Spleen (tissue), 11 donors: ENCODE data around the gene MFN2. TPM values are rescaled to one million over a fixed set of nuclear protein-coding genes. Genes with fewer than 3 reads are reported as not detected.
A peak's percentile ranks its signal among the peaks of the same experiment; 100 is the strongest.

ENCODE experiments used
- DNase-seq: peaks from one replicate; pipeline ENCODE4 v3.0.0-alpha.2; 2020
- H3K27ac ChIP-seq, 8 donors: fragments of 200-600 bp; sonication (generic) in 7 of 8; 1 replicate in 4 of 8; 2 replicates in 4 of 8; pipeline versions ENCODE4 v1.5.0 to v1.8.0; 2016 to 2021; ENCODE audit warnings: inconsistent platforms in 4 of 8, mild to moderate bottlenecking in 4 of 8, moderate library complexity in 1 of 8
- H3K27me3 ChIP-seq, 7 donors: fragments of 200-600 bp; sonication (generic) in 6 of 7; replicated peaks in 1 of 7; 1 replicate in 4 of 7; 2 replicates in 3 of 7; pipeline versions ENCODE4 v1.5.0 to v1.8.0; 2016 to 2021; ENCODE audit warnings: inconsistent platforms in 3 of 7, mild to moderate bottlenecking in 1 of 7
- H3K36me3 ChIP-seq, 6 donors: fragments of 200-600 bp; sonication (generic) in 5 of 6; 1 replicate in 4 of 6; 2 replicates in 2 of 6; pipeline versions ENCODE4 v1.5.0 to v1.8.0; 2016 to 2021; ENCODE audit warnings: inconsistent platforms in 2 of 6
- H3K4me1 ChIP-seq, 6 donors: fragments of 200-600 bp; sonication (generic) in 5 of 6; 1 replicate in 3 of 6; 2 replicates in 3 of 6; pipeline versions ENCODE4 v1.5.0 to v1.8.0; 2016 to 2021; ENCODE audit warnings: inconsistent platforms in 3 of 6
- H3K4me3 ChIP-seq, 8 donors: fragments of 200-600 bp; sonication (generic) in 7 of 8; 1 replicate in 4 of 8; 2 replicates in 4 of 8; pipeline versions ENCODE4 v1.5.0 to v1.8.0; 2016 to 2021; ENCODE audit warnings: inconsistent platforms in 4 of 8, mild to moderate bottlenecking in 4 of 8, moderate library complexity in 2 of 8
- H3K9me3 ChIP-seq, 8 donors: fragments of 200-600 bp; sonication (generic) in 7 of 8; 1 replicate in 4 of 8; 2 replicates in 4 of 8; pipeline versions ENCODE4 v1.5.0 to v1.8.0; 2016 to 2021; ENCODE audit warnings: inconsistent platforms in 4 of 8
- POLR2A ChIP-seq, 3 donors: fragments of 450-650 bp; IDR thresholded peaks; one replicate each; pipeline ENCODE4 v1.5.1; 2017; ENCODE audit warnings: antibody characterized with exemption in 3 of 3, mild to moderate bottlenecking in 1 of 3
- POLR2AphosphoS5 ChIP-seq, 3 donors: sonication (generic); formaldehyde crosslinking; IDR thresholded peaks; one replicate each; pipeline ENCODE4 v1.5.1; 2017; ENCODE audit warnings: antibody characterized with exemption in 3 of 3
- WGBS, 5 donors: extraction: QIAGEN DNeasy Blood & Tissue Kit in 3 of 5; methylation state at CpG; one replicate each; pipeline versions ENCODE4 v1.1.5 to v1.1.7; 2013 to 2018; 5-methylcytosine and 5-hydroxymethylcytosine counted together
- intact Hi-C: fragments of 100-400 bp; cut with DNase I; formaldehyde crosslinking; loops from one replicate; pipeline ENCODE4 v1.15.0; 2023; ENCODE audit warnings: low total_unique reads
- polyA plus RNA-seq, 3 donors: library from polyadenylated mRNA; stranded (reverse); fragments of 200-250 nt; gene quantifications; one replicate each; pipeline ENCODE4 v1.2.1, GENCODE V29; 2013
- total RNA-seq, 7 donors: library from RNA; depleted of rRNA in 3 of 7; stranded (reverse); fragments of >200 nt in 3 of 7; fragmentation: NEBNext Ultra II Directional in 4 of 7; extraction: Animal tissue kit (Norgen Biotek cat#: 25700) in 4 of 7; gene quantifications; one replicate each; pipeline versions ENCODE4 v1.1.0 to v1.2.1, GENCODE V29; 2016 to 2021
- TF ChIP-seq, protein P1 (sequence below), 11 experiments: fragments of 200-600 bp in 7 of 11; fragments of 450-650 bp in 4 of 11; sonication (generic) in 4 of 11; IDR thresholded peaks in 8 of 11; conservative IDR thresholded peaks in 3 of 11; 1 replicate in 7 of 11; 2 replicates in 4 of 11; pipeline versions ENCODE4 v1.4.0 to v1.8.0; 2016 to 2021; ENCODE audit warnings: antibody characterized with exemption in 11 of 11, inconsistent platforms in 4 of 11, mild to moderate bottlenecking in 1 of 11
- donor health status: healthy with polysubstance abuse.
- donor health status: DM: no; HTN: no; CAD: no; lungs with moderate emphysema.
- donor health status: DM: no; HTN: no; CAD: no.
- donor health status: Bipolar disorder and iron deficiency.
- donor health status: healthy.
- donor health status: DM: no; HTN: no; CAD: no.
- donor health status: DM: yes; HTN: yes; CAD: no.

MFN2 gene
- total and polyA plus RNA-seq, 10 donors: 14.8 to 69.6 (median 60.5) TPM

DNA sequence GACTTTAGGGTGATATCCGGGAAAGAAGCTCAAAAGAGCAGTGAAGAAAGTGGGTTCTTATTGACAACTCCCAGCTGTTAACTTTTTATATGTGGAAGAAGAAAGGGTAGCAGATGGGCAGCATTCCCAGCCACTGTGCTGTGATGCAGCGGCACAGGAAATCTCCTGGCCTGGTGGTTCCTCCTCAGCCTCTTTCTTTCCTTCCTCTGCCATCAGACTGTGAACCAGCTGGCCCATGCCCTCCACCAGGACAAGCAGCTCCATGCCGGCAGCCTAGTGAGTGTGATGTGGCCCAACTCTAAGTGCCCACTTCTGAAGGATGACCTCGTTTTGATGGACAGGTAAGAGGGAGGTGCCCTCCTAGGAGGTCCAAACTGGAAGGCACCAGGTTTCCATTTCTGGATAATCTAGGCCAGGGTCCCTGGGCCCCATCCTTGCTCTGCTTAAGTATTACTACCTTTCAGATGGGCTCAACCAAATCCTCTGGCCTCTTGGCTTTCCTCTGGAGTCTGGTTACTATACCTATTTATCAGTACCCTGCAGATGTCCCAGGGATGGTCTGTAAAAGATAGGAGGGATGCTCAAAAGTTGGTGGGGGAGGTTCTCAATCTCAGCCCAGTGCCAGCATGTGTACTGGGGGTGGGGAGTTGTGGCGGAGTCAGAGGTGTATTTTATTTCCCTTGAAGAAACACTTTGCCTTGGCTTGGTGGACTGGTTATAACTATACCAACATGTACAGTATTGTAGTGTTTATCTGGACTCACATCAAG is 17.0 kb downstream of the MFN2 start:
- Histone ChIP-seq H3K4me1 (peaks cover 0 to 2% (median 0%) of the 10 kb centered on the region in 6 donors), H3K4me3 (no peak overlapping the region), H3K27ac (no peak overlapping the region), H3K36me3 (peaks cover 11 to 100% (median 98%) of the 10 kb centered on the region in 6 donors), H3K9me3 (no peaks in the 10 kb centered on the region), H3K27me3 (no peaks in the 10 kb centered on the region)
- no peak for TF ChIP-seq POLR2A (IDR thresholded peaks at IDR 0.05)
- no peak for TF ChIP-seq POLR2AphosphoS5 (IDR thresholded peaks at IDR 0.05)
- TF ChIP-seq, protein P1, sequence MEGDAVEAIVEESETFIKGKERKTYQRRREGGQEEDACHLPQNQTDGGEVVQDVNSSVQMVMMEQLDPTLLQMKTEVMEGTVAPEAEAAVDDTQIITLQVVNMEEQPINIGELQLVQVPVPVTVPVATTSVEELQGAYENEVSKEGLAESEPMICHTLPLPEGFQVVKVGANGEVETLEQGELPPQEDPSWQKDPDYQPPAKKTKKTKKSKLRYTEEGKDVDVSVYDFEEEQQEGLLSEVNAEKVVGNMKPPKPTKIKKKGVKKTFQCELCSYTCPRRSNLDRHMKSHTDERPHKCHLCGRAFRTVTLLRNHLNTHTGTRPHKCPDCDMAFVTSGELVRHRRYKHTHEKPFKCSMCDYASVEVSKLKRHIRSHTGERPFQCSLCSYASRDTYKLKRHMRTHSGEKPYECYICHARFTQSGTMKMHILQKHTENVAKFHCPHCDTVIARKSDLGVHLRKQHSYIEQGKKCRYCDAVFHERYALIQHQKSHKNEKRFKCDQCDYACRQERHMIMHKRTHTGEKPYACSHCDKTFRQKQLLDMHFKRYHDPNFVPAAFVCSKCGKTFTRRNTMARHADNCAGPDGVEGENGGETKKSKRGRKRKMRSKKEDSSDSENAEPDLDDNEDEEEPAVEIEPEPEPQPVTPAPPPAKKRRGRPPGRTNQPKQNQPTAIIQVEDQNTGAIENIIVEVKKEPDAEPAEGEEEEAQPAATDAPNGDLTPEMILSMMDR (IDR thresholded peaks at IDR 0.05 in 8 of 11, conservative IDR thresholded peaks at IDR 0.05 in 3 of 11): no peak
- intact Hi-C loops: no loop called here
- 87 to 95% (median 89%) methylated on average over 5 of the region's 5 CpGs for WGBS, 5 donors
- DNase-seq: no peak

DNA sequence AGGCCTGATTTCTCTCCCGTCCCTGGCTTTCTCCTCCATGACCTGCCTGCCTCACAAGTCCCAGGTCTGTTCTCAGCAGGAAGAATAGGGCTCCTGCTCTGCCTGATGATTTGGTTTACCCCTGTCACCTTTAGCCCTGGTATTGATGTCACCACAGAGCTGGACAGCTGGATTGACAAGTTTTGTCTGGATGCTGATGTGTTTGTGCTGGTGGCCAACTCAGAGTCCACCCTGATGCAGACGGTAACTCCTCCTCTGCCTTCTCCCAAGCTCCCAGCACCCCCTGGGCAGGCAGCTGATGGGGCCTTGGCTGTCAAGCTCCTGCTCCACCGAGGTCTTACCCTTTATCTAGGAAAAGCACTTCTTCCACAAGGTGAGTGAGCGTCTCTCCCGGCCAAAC is 18.4 kb downstream of the MFN2 start:
- Histone ChIP-seq H3K4me1 (no peaks in the 10 kb centered on the region), H3K4me3 (no peak overlapping the region), H3K27me3 (no peaks in the 10 kb centered on the region), H3K27ac (no peak overlapping the region), H3K9me3 (no peaks in the 10 kb centered on the region), H3K36me3 (peaks cover 11 to 100% (median 98%) of the 10 kb centered on the region in 6 donors)
- TF ChIP-seq POLR2A (IDR thresholded peaks at IDR 0.05): no peak
- TF ChIP-seq, protein P1 (IDR thresholded peaks at IDR 0.05 in 8 of 11, conservative IDR thresholded peaks at IDR 0.05 in 3 of 11): no peak
- no peak for TF ChIP-seq POLR2AphosphoS5 (IDR thresholded peaks at IDR 0.05)
- no peak for DNase-seq
- 86 to 96% (median 93%) methylated on average over 5 of the region's 5 CpGs for WGBS, 5 donors
- intact Hi-C loops: no loop called here

- intact Hi-C loops: no loop called here
- Histone ChIP-seq H3K27me3 (no peaks in the 10 kb centered on the region), H3K27ac (no peak overlapping the region), H3K9me3 (no peaks in the 10 kb centered on the region), H3K36me3 (peaks cover 11 to 100% (median 99%) of the 10 kb centered on the region in 6 donors), H3K4me1 (no peaks in the 10 kb centered on the region), H3K4me3 (no peak overlapping the region)
- 74 to 97% (median 81%) methylated on average over 3 of the region's 3 CpGs for WGBS, 5 donors
- no peak for DNase-seq
- TF ChIP-seq POLR2A (IDR thresholded peaks at IDR 0.05): no peak
- TF ChIP-seq POLR2AphosphoS5 (IDR thresholded peaks at IDR 0.05): no peak
- TF ChIP-seq, protein P1 (IDR thresholded peaks at IDR 0.05 in 8 of 11, conservative IDR thresholded peaks at IDR 0.05 in 3 of 11): no peak
Measured at GRCh38 chr1:11999236-11999635, 19.0 kb downstream of the MFN2 start.

GRCh38 chr1:12001249-12001917 is 21.1 kb downstream of the MFN2 start:
- Histone ChIP-seq H3K36me3 (peaks cover 7 to 100% (median 99%) of the 10 kb centered on the region in 6 donors), H3K27me3 (no peaks in the 10 kb centered on the region), H3K4me3 (no peak overlapping the region), H3K9me3 (no peaks in the 10 kb centered on the region), H3K27ac (no peak overlapping the region), H3K4me1 (peaks cover 0 to 6% (median 0%) of the 10 kb centered on the region in 6 donors)
- TF ChIP-seq, protein P1 (IDR thresholded peaks at IDR 0.05 in 8 of 11, conservative IDR thresholded peaks at IDR 0.05 in 3 of 11): peak in 7 of 11 experiments; percentile 28 to 64 (median 42)
- TF ChIP-seq POLR2A (IDR thresholded peaks at IDR 0.05): no peak
- WGBS, 5 donors: 84 to 89% (median 85%) methylated on average over 14 of the region's 14 CpGs
- DNase-seq: no peak
- intact Hi-C loops: no loop called here
